Liver (tissue), 9 donors: Measurements from ENCODE around the gene TAAR9. TPM values are rescaled to one million over a fixed set of nuclear protein-coding genes. Genes with fewer than 3 reads are reported as not detected.

Experiments
- DNase-seq: peaks from one replicate; pipeline ENCODE4 v3.0.0-alpha.2; 2017; ENCODE audit warnings: low spot score
- H3K27ac ChIP-seq, 2 donors: one replicate each; pipeline ENCODE4 v1.7.0; 2013; ENCODE audit warnings: inconsistent platforms in 2 of 2, low read length in 2 of 2, control low read depth in 1 of 2, low read depth in 1 of 2, mild to moderate bottlenecking in 1 of 2
- H3K27me3 ChIP-seq, 4 donors: one replicate each; pipeline versions ENCODE4 v1.6.1 to v1.7.0; 2013; ENCODE audit warnings: low read length in 3 of 4, inconsistent platforms in 1 of 4, mild to moderate bottlenecking in 1 of 4, moderate library complexity in 1 of 4; ENCODE audit not compliant: control insufficient read depth in 4 of 4, insufficient read depth in 4 of 4
- H3K36me3 ChIP-seq, 4 donors: one replicate each; pipeline versions ENCODE4 v1.6.1 to v1.7.0; 2013; ENCODE audit warnings: low read length in 3 of 4, mild to moderate bottlenecking in 3 of 4, low read depth in 1 of 4, moderate library complexity in 1 of 4; ENCODE audit not compliant: control insufficient read depth in 4 of 4, insufficient read depth in 3 of 4
- H3K4me1 ChIP-seq, 4 donors: one replicate each; pipeline versions ENCODE4 v1.6.1 to v1.7.0; 2013; ENCODE audit warnings: low read length in 3 of 4, mild to moderate bottlenecking in 3 of 4, moderate library complexity in 1 of 4; ENCODE audit not compliant: control insufficient read depth in 4 of 4, insufficient read depth in 4 of 4
- H3K4me3 ChIP-seq, 3 donors: one replicate each; pipeline versions ENCODE4 v1.6.1 to v1.7.0; 2013; ENCODE audit warnings: low read length in 3 of 3, control low read depth in 1 of 3, low read depth in 1 of 3, mild to moderate bottlenecking in 1 of 3
- H3K9ac ChIP-seq, 2 donors: one replicate each; pipeline ENCODE4 v1.7.0; 2013; ENCODE audit warnings: low read length in 2 of 2, mild to moderate bottlenecking in 2 of 2, moderate library complexity in 2 of 2, control low read depth in 1 of 2, low read depth in 1 of 2
- H3K9me3 ChIP-seq, 4 donors: one replicate each; pipeline versions ENCODE4 v1.6.1 to v1.7.0; 2013; ENCODE audit warnings: low read length in 3 of 4; ENCODE audit not compliant: control insufficient read depth in 4 of 4
- EGR1 ChIP-seq, 2 donors: IDR thresholded peaks; 2 replicates each; pipeline ENCODE4 v1.6.1; 2016 to 2018; ENCODE audit warnings: antibody characterized with exemption in 2 of 2, low read depth in 2 of 2
- FOXA1 ChIP-seq: IDR thresholded peaks from 2 replicates; pipeline ENCODE4 v1.6.1; 2016; ENCODE audit warnings: antibody characterized with exemption
- FOXA2 ChIP-seq: IDR thresholded peaks from 2 replicates; pipeline ENCODE4 v1.6.1; 2016; ENCODE audit warnings: antibody characterized with exemption
- GABPA ChIP-seq, 2 donors: IDR thresholded peaks in 1 of 2; conservative IDR thresholded peaks in 1 of 2; 2 replicates each; pipeline ENCODE4 v1.6.1; 2016; ENCODE audit warnings: antibody characterized with exemption in 2 of 2, mild to moderate bottlenecking in 1 of 2, moderate library complexity in 1 of 2
- HNF4A ChIP-seq, 2 donors: conservative IDR thresholded peaks; 2 replicates each; pipeline ENCODE4 v1.6.1; 2016; ENCODE audit warnings: antibody characterized with exemption in 2 of 2, mild to moderate bottlenecking in 2 of 2
- HNF4G ChIP-seq: IDR thresholded peaks from 2 replicates; pipeline ENCODE4 v1.6.1; 2016; ENCODE audit warnings: antibody characterized with exemption
- JUND ChIP-seq, 2 donors: IDR thresholded peaks; 2 replicates each; pipeline ENCODE4 v1.6.1; 2016; ENCODE audit warnings: antibody characterized with exemption in 2 of 2
- NR2F2 ChIP-seq: IDR thresholded peaks from 2 replicates; pipeline ENCODE4 v1.6.1; 2016; ENCODE audit warnings: antibody characterized with exemption
- RAD21 ChIP-seq, 2 donors: IDR thresholded peaks; 2 replicates each; pipeline ENCODE4 v1.6.1; 2016; ENCODE audit warnings: antibody characterized with exemption in 2 of 2, mild to moderate bottlenecking in 2 of 2
- RXRA ChIP-seq, 2 donors: IDR thresholded peaks; 2 replicates each; pipeline ENCODE4 v1.6.1; 2017 to 2018; ENCODE audit warnings: antibody characterized with exemption in 2 of 2, mild to moderate bottlenecking in 1 of 2
- SP1 ChIP-seq: IDR thresholded peaks from 2 replicates; pipeline ENCODE4 v1.6.1; 2018; ENCODE audit warnings: antibody characterized with exemption, mild to moderate bottlenecking
- TAF1 ChIP-seq: conservative IDR thresholded peaks from 2 replicates; pipeline ENCODE4 v1.6.1; 2016; ENCODE audit warnings: antibody characterized with exemption, mild to moderate bottlenecking
- YY1 ChIP-seq: IDR thresholded peaks from 2 replicates; pipeline ENCODE4 v1.6.1; 2016; ENCODE audit warnings: antibody characterized with exemption, mild to moderate bottlenecking
- WGBS: extraction: QIAGEN DNeasy Blood & Tissue Kit; methylation state at CpG from one replicate; pipeline ENCODE4 v1.1.7; 2013; 5-methylcytosine and 5-hydroxymethylcytosine counted together
- polyA plus RNA-seq, 2 donors: library from polyadenylated mRNA; stranded (reverse) in 1 of 2; unstranded in 1 of 2; fragments of 200-250 nt in 1 of 2; fragments of >200 nt in 1 of 2; fragmentation: Nextera tagmentation in 1 of 2; extraction: Ambion mirVana in 1 of 2; gene quantifications; one replicate each; pipeline versions ENCODE4 v1.2.1 to v1.2.3, GENCODE V29; 2013 to 2015
- total RNA-seq, 2 donors: library from RNA; depleted of rRNA; stranded (reverse); fragments of >200 nt; gene quantifications; one replicate each; pipeline ENCODE4 v1.2.3, GENCODE V29; 2014
- TF ChIP-seq, protein P1 (sequence below): IDR thresholded peaks from 2 replicates; pipeline ENCODE4 v1.6.1; 2016; ENCODE audit warnings: antibody characterized with exemption, mild to moderate bottlenecking
- TF ChIP-seq, protein P2 (sequence below): IDR thresholded peaks from 2 replicates; pipeline ENCODE4 v1.6.1; 2016; ENCODE audit warnings: antibody characterized with exemption
- TF ChIP-seq, protein P3 (sequence below): fragments of 150-350 bp; IDR thresholded peaks from 2 replicates; pipeline ENCODE4 v1.5.1; 2017; ENCODE audit warnings: improper control_type of control experiment, low read depth, low read length; ENCODE audit not compliant: missing input control
- TF ChIP-seq, protein P4 (sequence below): IDR thresholded peaks from 2 replicates; pipeline ENCODE4 v1.6.1; 2016; ENCODE audit warnings: antibody characterized with exemption
- TF ChIP-seq, protein P5 (sequence below): IDR thresholded peaks from 2 replicates; pipeline ENCODE4 v1.6.1; 2016; ENCODE audit warnings: antibody characterized with exemption
- donor health status: healthy.
- donor health status: healthy.
- donor health status: healthy.
- donor health status: healthy.
- donor health status: healthy.

TAAR9 gene
- total and polyA plus RNA-seq, 4 donors, result not detected

DNA sequence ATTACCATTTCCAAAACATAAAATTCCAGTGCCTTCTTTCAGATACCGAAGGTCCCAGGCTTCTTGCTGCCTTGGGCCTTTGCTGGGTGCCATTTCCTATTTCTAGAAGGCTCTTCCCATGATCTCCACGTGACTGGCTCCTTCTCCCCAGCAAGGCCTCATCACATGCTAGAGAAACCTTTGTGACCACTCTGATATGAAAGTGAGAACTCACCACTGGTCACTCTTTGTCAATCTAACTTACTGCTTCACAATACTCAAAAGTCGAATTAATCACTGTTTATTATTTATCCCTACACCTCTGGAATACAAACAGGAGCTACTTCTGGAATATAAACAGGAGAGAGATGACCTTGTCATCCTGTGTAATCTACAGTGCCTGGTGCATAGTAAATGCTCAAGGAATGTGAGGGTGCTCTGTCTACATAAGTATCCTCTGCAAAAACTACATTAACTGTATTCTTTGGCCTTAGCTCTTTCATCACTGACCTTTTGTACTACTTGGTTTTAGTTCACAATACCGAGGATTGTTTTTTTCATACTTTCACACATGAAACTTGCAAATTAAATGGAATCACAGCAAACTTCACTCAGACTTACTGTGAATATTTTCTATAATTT is 26.8 kb upstream of the TAAR9 start:
- Histone ChIP-seq H3K9me3 (no peaks in the 10 kb centered on the region), H3K36me3 (no peaks in the 10 kb centered on the region), H3K9ac (peak overlapping the region in 1 of 2 donors; percentile 71), H3K4me1 (peaks cover 0 to 23% (median 15%) of the 10 kb centered on the region in 4 donors), H3K27me3 (no peaks in the 10 kb centered on the region), H3K27ac (peak overlapping the region; percentile 8 to 23), H3K4me3 (peak overlapping the region in 2 of 3 donors; percentile 78 to 92)
- DNase-seq, result no peak
- 39% methylated on average over 4 of the region's 4 CpGs for WGBS
- TF ChIP-seq RAD21 (IDR thresholded peaks at IDR 0.05) (no peak), JUND (IDR thresholded peaks at IDR 0.05) (no peak), HNF4G (no peak), FOXA1 (no peak), NR2F2 (no peak), TAF1 (no peak), HNF4A (conservative IDR thresholded peaks at IDR 0.05) (no peak), FOXA2 (no peak), EGR1 (IDR thresholded peaks at IDR 0.05; ENCODE audit: low read depth in 2 of 2) (no peak), YY1 (no peak), RXRA (IDR thresholded peaks at IDR 0.05) (no peak)
- TF ChIP-seq, protein P1, sequence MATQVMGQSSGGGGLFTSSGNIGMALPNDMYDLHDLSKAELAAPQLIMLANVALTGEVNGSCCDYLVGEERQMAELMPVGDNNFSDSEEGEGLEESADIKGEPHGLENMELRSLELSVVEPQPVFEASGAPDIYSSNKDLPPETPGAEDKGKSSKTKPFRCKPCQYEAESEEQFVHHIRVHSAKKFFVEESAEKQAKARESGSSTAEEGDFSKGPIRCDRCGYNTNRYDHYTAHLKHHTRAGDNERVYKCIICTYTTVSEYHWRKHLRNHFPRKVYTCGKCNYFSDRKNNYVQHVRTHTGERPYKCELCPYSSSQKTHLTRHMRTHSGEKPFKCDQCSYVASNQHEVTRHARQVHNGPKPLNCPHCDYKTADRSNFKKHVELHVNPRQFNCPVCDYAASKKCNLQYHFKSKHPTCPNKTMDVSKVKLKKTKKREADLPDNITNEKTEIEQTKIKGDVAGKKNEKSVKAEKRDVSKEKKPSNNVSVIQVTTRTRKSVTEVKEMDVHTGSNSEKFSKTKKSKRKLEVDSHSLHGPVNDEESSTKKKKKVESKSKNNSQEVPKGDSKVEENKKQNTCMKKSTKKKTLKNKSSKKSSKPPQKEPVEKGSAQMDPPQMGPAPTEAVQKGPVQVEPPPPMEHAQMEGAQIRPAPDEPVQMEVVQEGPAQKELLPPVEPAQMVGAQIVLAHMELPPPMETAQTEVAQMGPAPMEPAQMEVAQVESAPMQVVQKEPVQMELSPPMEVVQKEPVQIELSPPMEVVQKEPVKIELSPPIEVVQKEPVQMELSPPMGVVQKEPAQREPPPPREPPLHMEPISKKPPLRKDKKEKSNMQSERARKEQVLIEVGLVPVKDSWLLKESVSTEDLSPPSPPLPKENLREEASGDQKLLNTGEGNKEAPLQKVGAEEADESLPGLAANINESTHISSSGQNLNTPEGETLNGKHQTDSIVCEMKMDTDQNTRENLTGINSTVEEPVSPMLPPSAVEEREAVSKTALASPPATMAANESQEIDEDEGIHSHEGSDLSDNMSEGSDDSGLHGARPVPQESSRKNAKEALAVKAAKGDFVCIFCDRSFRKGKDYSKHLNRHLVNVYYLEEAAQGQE, result no peak
- TF ChIP-seq, protein P2, sequence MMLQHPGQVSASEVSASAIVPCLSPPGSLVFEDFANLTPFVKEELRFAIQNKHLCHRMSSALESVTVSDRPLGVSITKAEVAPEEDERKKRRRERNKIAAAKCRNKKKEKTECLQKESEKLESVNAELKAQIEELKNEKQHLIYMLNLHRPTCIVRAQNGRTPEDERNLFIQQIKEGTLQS, result no peak
- TF ChIP-seq, protein P3, sequence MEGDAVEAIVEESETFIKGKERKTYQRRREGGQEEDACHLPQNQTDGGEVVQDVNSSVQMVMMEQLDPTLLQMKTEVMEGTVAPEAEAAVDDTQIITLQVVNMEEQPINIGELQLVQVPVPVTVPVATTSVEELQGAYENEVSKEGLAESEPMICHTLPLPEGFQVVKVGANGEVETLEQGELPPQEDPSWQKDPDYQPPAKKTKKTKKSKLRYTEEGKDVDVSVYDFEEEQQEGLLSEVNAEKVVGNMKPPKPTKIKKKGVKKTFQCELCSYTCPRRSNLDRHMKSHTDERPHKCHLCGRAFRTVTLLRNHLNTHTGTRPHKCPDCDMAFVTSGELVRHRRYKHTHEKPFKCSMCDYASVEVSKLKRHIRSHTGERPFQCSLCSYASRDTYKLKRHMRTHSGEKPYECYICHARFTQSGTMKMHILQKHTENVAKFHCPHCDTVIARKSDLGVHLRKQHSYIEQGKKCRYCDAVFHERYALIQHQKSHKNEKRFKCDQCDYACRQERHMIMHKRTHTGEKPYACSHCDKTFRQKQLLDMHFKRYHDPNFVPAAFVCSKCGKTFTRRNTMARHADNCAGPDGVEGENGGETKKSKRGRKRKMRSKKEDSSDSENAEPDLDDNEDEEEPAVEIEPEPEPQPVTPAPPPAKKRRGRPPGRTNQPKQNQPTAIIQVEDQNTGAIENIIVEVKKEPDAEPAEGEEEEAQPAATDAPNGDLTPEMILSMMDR, result no peak

DNA sequence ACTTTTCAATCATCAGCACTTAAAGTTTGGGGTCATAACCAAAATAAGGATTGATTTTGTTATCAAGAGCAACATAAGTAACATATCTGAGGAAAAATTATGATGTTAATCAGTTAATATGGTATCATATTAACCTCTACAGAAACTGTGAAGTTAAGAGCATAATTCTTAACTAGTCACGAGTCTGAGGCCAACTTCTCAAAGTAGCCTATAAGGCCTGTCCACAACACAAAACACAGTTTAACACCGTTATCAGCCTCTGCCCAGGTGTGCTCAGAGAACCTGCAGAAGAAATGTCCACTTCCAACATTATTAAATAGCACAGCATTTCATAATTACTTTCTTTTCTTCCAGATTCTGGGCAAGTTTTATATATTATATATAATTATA is 26.3 kb upstream of the TAAR9 start:
- peak overlapping the region in 1 of 2 donors; percentile 71 for H3K9ac ChIP-seq
- WGBS, result 19% methylated on average over 2 of the region's 2 CpGs
- H3K4me1 ChIP-seq, result peaks cover 0 to 23% (median 15%) of the 10 kb centered on the region in 4 donors
- no peak for TF ChIP-seq RAD21 (IDR thresholded peaks at IDR 0.05)
- TF ChIP-seq JUND (IDR thresholded peaks at IDR 0.05), result no peak
- TF ChIP-seq, protein P2, result no peak
- TF ChIP-seq, protein P3, result no peak
- TF ChIP-seq FOXA2, result no peak
- TF ChIP-seq EGR1 (IDR thresholded peaks at IDR 0.05; ENCODE audit: low read depth in 2 of 2), result no peak
- TF ChIP-seq FOXA1, result no peak
- no peak for TF ChIP-seq GABPA (IDR thresholded peaks at IDR 0.05 in 1 of 2, conservative IDR thresholded peaks at IDR 0.05 in 1 of 2)
- no peak for TF ChIP-seq HNF4A (conservative IDR thresholded peaks at IDR 0.05)
- TF ChIP-seq, protein P4, sequence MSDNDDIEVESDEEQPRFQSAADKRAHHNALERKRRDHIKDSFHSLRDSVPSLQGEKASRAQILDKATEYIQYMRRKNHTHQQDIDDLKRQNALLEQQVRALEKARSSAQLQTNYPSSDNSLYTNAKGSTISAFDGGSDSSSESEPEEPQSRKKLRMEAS, result no peak
- TF ChIP-seq, protein P5, sequence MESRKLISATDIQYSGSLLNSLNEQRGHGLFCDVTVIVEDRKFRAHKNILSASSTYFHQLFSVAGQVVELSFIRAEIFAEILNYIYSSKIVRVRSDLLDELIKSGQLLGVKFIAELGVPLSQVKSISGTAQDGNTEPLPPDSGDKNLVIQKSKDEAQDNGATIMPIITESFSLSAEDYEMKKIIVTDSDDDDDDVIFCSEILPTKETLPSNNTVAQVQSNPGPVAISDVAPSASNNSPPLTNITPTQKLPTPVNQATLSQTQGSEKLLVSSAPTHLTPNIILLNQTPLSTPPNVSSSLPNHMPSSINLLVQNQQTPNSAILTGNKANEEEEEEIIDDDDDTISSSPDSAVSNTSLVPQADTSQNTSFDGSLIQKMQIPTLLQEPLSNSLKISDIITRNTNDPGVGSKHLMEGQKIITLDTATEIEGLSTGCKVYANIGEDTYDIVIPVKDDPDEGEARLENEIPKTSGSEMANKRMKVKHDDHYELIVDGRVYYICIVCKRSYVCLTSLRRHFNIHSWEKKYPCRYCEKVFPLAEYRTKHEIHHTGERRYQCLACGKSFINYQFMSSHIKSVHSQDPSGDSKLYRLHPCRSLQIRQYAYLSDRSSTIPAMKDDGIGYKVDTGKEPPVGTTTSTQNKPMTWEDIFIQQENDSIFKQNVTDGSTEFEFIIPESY, result no peak
- no peak for TF ChIP-seq TAF1
- TF ChIP-seq SP1, result no peak
- TF ChIP-seq NR2F2, result no peak

More for the DNA sequence above, 26.3 kb upstream of the TAAR9 start:
- no peak for DNase-seq
- H3K9me3 ChIP-seq, result no peaks in the 10 kb centered on the region
- H3K27ac ChIP-seq, result peak overlapping the region in 1 of 2 donors; percentile 23
- peak overlapping the region; percentile 78 to 94 (median 92) for H3K4me3 ChIP-seq
- no peaks in the 10 kb centered on the region for H3K27me3 ChIP-seq
- H3K36me3 ChIP-seq, result no peaks in the 10 kb centered on the region
